Left renal cortex interstitium (tissue), 4 donors: ENCODE results near the gene BRD2. TPM values are rescaled to one million over a fixed set of nuclear protein-coding genes. Genes with fewer than 3 reads are reported as not detected.

ENCODE experiments used
- DNase-seq, 4 donors: peaks; one replicate each; pipeline ENCODE4 v3.0.0-alpha.2; 2013; ENCODE audit warnings: low read depth in 4 of 4, low spot score in 2 of 4, missing footprints in 1 of 4
- polyA plus RNA-seq, 4 donors: library from polyadenylated mRNA; unstranded; fragments of 120-200 nt; gene quantifications; one replicate each; pipeline ENCODE4 v1.2.1, GENCODE V29; 2013; ENCODE audit not compliant: insufficient read length in 4 of 4

Gene BRD2
- polyA plus RNA-seq, 4 donors: 272 to 341 (median 317) TPM

GRCh38 chr6:32983964-32984621, 15.7 kb downstream of the BRD2 start:
- no peak for DNase-seq

GRCh38 chr6:32984622-32985389, 16.4 kb downstream of the BRD2 start:
- peak in 3 of 4 donors; percentile 69 to 76 (median 70) for DNase-seq

DNA sequence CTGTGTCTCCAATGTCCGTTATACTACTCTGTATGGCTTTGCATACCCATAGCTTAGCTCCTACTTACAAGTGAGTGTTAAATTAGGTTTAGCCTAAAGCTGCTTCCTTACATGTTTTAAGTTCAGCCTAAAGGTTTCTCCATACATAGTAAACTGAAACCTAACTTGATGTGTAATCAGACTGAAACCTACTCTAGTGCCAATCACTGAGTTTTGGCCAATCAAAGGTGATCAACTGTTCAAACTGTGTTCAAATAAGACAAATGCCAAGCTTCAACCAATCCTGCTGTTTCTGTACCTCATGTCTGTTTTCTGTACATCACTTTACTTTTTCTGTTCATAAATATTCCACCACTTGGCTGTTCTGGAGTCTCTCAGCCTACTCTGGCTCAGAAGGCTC, 21.0 kb downstream of the BRD2 start:
- DNase-seq: no peak

DNA sequence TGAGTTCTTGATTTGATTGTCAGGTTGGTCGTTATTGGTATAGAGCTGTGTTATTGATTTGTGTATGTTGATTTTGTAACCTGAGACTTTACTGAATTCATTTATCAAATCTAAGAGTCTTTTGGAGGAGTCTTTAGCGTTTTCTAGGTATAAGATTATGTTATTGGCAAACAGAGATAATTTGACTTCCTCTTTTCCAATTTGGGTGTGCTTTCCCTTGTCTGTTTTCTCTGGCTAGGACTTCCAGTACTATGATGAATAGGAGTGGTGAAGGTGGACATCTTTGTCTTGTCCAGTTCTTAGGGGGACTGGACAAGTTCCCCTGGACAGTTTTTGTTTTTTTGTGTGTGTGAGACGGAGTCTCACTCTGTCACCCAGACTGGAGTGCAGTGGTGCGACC, 23.6 kb downstream of the BRD2 start:
- DNase-seq: no peak

DNA sequence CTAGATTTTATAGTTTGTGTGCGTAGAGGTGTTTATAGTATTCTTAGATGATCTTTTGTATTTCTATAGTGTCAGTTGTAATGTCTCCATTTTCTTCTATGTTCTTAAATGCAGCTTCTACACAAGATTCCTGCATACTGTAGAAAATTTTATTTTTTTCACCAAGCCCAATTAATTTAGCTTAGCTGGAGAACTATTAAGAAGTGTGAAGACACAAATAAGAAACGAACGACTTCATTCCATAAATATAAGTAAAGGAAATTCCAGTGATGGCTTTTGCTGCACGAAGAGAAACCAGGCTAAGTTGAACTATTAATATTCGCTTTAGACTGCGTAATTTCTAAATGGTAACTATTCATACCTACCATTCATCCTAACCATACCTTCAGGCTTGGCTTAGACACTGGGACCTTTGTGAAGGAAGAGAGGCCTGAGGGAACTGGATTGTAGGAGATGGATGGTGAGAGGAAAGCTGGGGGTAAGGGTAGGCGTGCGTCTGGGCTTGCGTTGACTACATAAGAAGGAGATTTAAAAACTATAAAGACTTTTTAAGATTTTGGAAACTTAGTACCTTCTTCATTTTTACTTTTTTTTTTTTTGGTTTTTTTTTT, 25.1 kb downstream of the BRD2 start:
- no peak for DNase-seq

- DNase-seq: no peak
Observed at GRCh38 chr6:32995448-32995847, 27.1 kb downstream of the BRD2 start.

- no peak for DNase-seq
Observed at GRCh38 chr6:33000055-33000454, 31.7 kb downstream of the BRD2 start.

- no peak for DNase-seq
Observed at GRCh38 chr6:33001685-33002084, 33.3 kb downstream of the BRD2 start.

GRCh38 chr6:33004940-33005339, 36.5 kb downstream of the BRD2 start:
- no peak for DNase-seq

DNA sequence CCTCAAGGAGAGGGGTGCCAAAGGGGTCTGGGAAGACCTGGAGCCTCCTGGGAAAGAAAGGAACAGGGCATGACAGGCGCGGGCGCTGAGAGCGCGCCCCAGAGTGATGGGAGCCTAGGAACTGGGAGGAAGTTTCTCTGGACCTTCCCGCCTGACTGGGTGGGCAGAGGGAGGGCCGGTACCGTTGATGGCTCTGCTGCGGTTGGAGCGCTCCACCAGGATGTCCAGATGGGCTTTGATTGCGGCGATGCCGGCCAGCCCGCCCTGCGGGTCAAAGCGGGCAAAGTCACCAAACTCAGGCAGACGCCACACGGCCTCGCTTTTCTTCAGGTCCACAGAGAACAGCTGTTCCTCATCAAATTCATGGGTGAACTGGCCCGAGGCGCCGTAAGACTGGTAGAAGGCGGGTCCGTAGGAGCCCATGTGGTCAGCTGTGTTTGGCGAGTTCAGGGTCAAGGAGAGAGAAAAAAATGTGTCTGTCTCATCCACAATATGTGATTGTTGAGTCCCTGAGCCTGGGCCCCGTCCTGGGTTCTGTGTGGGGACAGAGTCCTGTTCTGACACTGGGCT, 39.5 kb downstream of the BRD2 start:
- DNase-seq: no peak

GRCh38 chr6:33008944-33009861, 40.8 kb downstream of the BRD2 start, which contains the start of gene HLA-DOA:
Gene HLA-DOA, minus strand, starts transcription at chr6:33009591.
- DNase-seq: no peak

- DNase-seq: no peak
Observed at GRCh38 chr6:33010356-33010755, 42.0 kb downstream of the BRD2 start.

GRCh38 chr6:33013608-33014007, 45.2 kb downstream of the BRD2 start:
- no peak for DNase-seq

GRCh38 chr6:33014841-33015634, 46.6 kb downstream of the BRD2 start:
- DNase-seq: peak in 2 of 4 donors; percentile 77 to 79

DNA sequence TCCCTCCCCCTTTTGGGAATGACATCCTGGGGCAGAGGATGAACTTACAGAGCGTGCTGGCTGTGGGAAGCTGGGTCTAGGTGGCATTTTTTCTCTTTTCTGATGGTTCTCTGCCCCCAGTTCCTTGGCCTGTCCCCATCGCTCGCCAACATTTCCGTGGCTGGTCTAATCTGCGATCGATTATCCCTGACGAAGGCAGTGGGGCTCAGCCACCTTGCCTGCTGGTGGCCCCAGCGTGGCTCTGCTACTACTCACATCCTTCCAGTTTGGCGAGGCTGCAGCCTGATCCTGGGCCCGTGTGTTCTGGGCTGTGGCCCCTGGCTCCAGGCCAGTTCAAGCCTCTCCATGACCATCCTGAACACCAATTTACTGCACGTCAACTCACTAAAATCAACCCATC, 47.4 kb downstream of the BRD2 start:
- DNase-seq: no peak

- no peak for DNase-seq
Observed at GRCh38 chr6:33017018-33017417, 48.6 kb downstream of the BRD2 start.

- no peak for DNase-seq
Observed at GRCh38 chr6:33017694-33018353, 49.4 kb downstream of the BRD2 start.

DNA sequence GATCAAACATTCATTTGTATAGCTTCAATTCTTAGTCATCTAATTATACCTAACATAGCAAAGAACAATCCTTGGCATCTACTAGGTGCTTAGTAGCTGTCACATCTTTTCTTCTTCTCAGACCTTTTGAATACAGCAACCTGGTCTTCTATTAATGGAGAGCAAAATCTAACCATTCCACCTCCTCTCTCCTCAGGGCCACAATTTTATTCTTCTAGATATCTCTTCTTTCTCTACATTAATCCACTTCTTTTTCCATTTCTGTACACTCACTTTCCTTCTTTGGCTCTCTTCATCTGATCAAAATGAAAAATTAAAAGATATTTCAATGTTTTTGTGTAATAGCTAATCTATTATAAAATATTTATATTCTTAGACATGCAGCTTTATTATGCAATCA, 50.0 kb downstream of the BRD2 start:
- DNase-seq: no peak

GRCh38 chr6:33018904-33019303, 50.5 kb downstream of the BRD2 start:
- no peak for DNase-seq
